ENCODE results near the gene LGALS7. TPM values are rescaled to one million over a fixed set of nuclear protein-coding genes. Genes with fewer than 3 reads are reported as not detected.
"Not testable (repeated sequence)": the region's sequence is repeated elsewhere in the genome, so short reads cannot be mapped to it uniquely, and the experiment has no call there.

The LGALS7 gene
- total and polyA plus RNA-seq, 10 of the 15 experiments (the other 5 are each of a cell fraction or from before 2014, with no cell fraction given) = 0.19 TPM; not detected in 9

- FAIRE-seq = peak; percentile 100
- intact Hi-C loops (cut with micrococcal nuclease; ENCODE audit: unreplicated experiment); RAD21 ChIA-PET (ENCODE audit: unreplicated experiment); H3K4me3 ChIP-seq; H3K27ac ChIP-seq (ENCODE audit: control insufficient read depth, insufficient read depth); H3K4me1 ChIP-seq (ENCODE audit: control insufficient read depth, insufficient read depth, low read length); CTCF ChIA-PET; POLR2A ChIA-PET; BruUV-seq (replicated peaks); H3K79me2 ChIP-seq (ENCODE audit: control insufficient read depth, insufficient read depth, low read length); H3K9ac ChIP-seq (ENCODE audit: control insufficient read depth, insufficient read depth, low read length); H2AFZ ChIP-seq (ENCODE audit: control insufficient read depth, low read depth, low read length); H3K36me3 ChIP-seq (ENCODE audit: control insufficient read depth in 2 of 2, insufficient read depth in 2 of 2, low read length in 1 of 2); SMC1A ChIA-PET (ENCODE audit: uncharacterized antibody, unreplicated experiment); in situ Hi-C loops (cut with MboI); H3K9me3 ChIP-seq (replicated peaks; ENCODE audit: control insufficient read depth, insufficient read depth, low read length); H3K27me3 ChIP-seq (replicated peaks in 1 of 2; ENCODE audit: control insufficient read depth in 2 of 2, insufficient read depth in 2 of 2, low read length in 1 of 2); H3K4me2 ChIP-seq (ENCODE audit: control insufficient read depth, insufficient read depth); DNase-seq (ENCODE audit: low read depth, low spot score); H4K20me1 ChIP-seq (ENCODE audit: control insufficient read depth, insufficient read depth): not testable (repeated sequence)
- peak; percentile 89 for ATAC-seq
- WGBS (ENCODE audit: insufficient coverage, insufficient replicate concordance, low lambda C conversion rate, missing lambda C conversion rate) = no CpG with 5 or more reads among the region's 22 CpGs
Measured at GRCh38 chr19:38770949-38771275, 2.4 kb downstream of the LGALS7 start.

- BruUV-seq (replicated peaks); in situ Hi-C loops (cut with MboI); H3K4me1 ChIP-seq (ENCODE audit: control insufficient read depth, insufficient read depth, low read length); H3K4me3 ChIP-seq; H3K27ac ChIP-seq (ENCODE audit: control insufficient read depth, insufficient read depth); H3K79me2 ChIP-seq (ENCODE audit: control insufficient read depth, insufficient read depth, low read length); intact Hi-C loops (cut with micrococcal nuclease; ENCODE audit: unreplicated experiment); RAD21 ChIA-PET (ENCODE audit: unreplicated experiment); H3K27me3 ChIP-seq (replicated peaks in 1 of 2; ENCODE audit: control insufficient read depth in 2 of 2, insufficient read depth in 2 of 2, low read length in 1 of 2); H3K9me3 ChIP-seq (replicated peaks; ENCODE audit: control insufficient read depth, insufficient read depth, low read length); H3K36me3 ChIP-seq (ENCODE audit: control insufficient read depth in 2 of 2, insufficient read depth in 2 of 2, low read length in 1 of 2); H3K9ac ChIP-seq (ENCODE audit: control insufficient read depth, insufficient read depth, low read length); H4K20me1 ChIP-seq (ENCODE audit: control insufficient read depth, insufficient read depth); DNase-seq (ENCODE audit: low read depth, low spot score): not testable (repeated sequence)
- Histone ChIP-seq H3K4me2 (ENCODE audit: control insufficient read depth, insufficient read depth) (0 out of 2 replicates have a peak overlapping the region, but pooled peaks have one; percentile 26), H2AFZ (ENCODE audit: control insufficient read depth, low read depth, low read length) (peak overlapping the region; percentile 75)
- peak; percentile 81 for FAIRE-seq
- ChIA-PET SMC1A (ENCODE audit: uncharacterized antibody, unreplicated experiment) (interaction anchor here (1.0 to 1.7 kb wide), 3 partner anchors 78 to 160 kb away, joined by 4 to 5 read pairs (median 5); partner anchors contain the start of genes MRPS12 and SARS2), CTCF (interaction anchor here (0.8 to 1.7 kb wide), 7 partner anchors 9 to 160 kb away, joined by 3 to 7 read pairs (median 4); partner anchors contain the start of genes MRPS12 and SARS2), POLR2A (interaction anchor here (0.6 kb wide), 1 partner anchor 869 kb away, joined by 9 read pairs; no protein-coding TSS in a partner anchor)
- WGBS (ENCODE audit: insufficient coverage, insufficient replicate concordance, low lambda C conversion rate, missing lambda C conversion rate) = no CpG with 5 or more reads among the region's 58 CpGs
- ATAC-seq = peak; percentile 14
Measured at GRCh38 chr19:38770228-38770948, 2.9 kb downstream of the LGALS7 start.
